HG03108 (cell line): ENCODE results near the gene HCN4.

Source experiments
- ATAC-seq: cut with Tn5 transposase; IDR thresholded peaks from one replicate; pipeline ENCODE4 v1.9.1; 2021; ENCODE audit warnings: moderate library complexity; ENCODE audit not compliant: unreplicated experiment

HCN4 gene

GRCh38 chr15:73346735-73347312 is 21.9 kb downstream of the HCN4 start:
- no peak for ATAC-seq

GRCh38 chr15:73345658-73346057 is 23.1 kb downstream of the HCN4 start:
- no peak for ATAC-seq

- ATAC-seq: no peak
Observed at GRCh38 chr15:73344056-73344455, 24.7 kb downstream of the HCN4 start.

GRCh38 chr15:73341886-73342600 is 26.7 kb downstream of the HCN4 start:
- ATAC-seq: no peak

- ATAC-seq: no peak
Observed at GRCh38 chr15:73340502-73341192, 28.1 kb downstream of the HCN4 start.

- no peak for ATAC-seq
Observed at GRCh38 chr15:73338606-73339374, 30.0 kb downstream of the HCN4 start.

GRCh38 chr15:73338058-73338457 is 30.7 kb downstream of the HCN4 start:
- no peak for ATAC-seq

- ATAC-seq: no peak
Observed at GRCh38 chr15:73337187-73337586, 31.6 kb downstream of the HCN4 start.

GRCh38 chr15:73336756-73337155 is 32.0 kb downstream of the HCN4 start:
- no peak for ATAC-seq

- no peak for ATAC-seq
Observed at GRCh38 chr15:73335471-73335870, 33.3 kb downstream of the HCN4 start.

- ATAC-seq: no peak
Observed at GRCh38 chr15:73335026-73335425, 33.7 kb downstream of the HCN4 start.

- ATAC-seq: no peak
Observed at GRCh38 chr15:73334086-73334485, 34.7 kb downstream of the HCN4 start.

GRCh38 chr15:73333001-73333400 is 35.8 kb downstream of the HCN4 start:
- no peak for ATAC-seq

- ATAC-seq: no peak
Observed at GRCh38 chr15:73331991-73332925, 36.5 kb downstream of the HCN4 start.

- ATAC-seq: no peak
Observed at GRCh38 chr15:73331501-73331900, 37.3 kb downstream of the HCN4 start.

- no peak for ATAC-seq
Observed at GRCh38 chr15:73330206-73331051, 38.3 kb downstream of the HCN4 start.

GRCh38 chr15:73329501-73330200 is 39.1 kb downstream of the HCN4 start:
- no peak for ATAC-seq

- no peak for ATAC-seq
Observed at GRCh38 chr15:73328981-73329380, 39.8 kb downstream of the HCN4 start.
